ENCODE measurements around the gene ZNF621.
"Not testable (repeated sequence)": the region's sequence is repeated elsewhere in the genome, so short reads cannot be mapped to it uniquely, and the experiment has no call there.

The ZNF621 gene

DNA sequence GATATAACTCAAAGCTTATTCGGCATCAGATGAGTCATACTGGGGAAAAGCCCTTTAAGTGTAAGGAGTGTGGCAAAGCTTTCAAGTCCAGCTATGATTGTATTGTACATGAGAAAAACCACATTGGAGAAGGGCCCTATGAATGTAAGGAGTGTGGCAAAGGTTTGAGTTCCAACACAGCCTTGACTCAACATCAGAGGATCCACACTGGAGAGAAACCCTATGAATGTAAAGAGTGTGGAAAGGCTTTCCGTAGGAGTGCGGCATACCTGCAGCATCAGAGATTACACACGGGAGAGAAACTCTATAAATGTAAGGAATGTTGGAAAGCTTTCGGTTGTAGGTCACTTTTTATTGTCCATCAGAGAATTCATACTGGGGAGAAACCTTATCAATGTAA lies 7.5 kb downstream of the ZNF621 start:
- TF ChIP-seq, protein P1, sequence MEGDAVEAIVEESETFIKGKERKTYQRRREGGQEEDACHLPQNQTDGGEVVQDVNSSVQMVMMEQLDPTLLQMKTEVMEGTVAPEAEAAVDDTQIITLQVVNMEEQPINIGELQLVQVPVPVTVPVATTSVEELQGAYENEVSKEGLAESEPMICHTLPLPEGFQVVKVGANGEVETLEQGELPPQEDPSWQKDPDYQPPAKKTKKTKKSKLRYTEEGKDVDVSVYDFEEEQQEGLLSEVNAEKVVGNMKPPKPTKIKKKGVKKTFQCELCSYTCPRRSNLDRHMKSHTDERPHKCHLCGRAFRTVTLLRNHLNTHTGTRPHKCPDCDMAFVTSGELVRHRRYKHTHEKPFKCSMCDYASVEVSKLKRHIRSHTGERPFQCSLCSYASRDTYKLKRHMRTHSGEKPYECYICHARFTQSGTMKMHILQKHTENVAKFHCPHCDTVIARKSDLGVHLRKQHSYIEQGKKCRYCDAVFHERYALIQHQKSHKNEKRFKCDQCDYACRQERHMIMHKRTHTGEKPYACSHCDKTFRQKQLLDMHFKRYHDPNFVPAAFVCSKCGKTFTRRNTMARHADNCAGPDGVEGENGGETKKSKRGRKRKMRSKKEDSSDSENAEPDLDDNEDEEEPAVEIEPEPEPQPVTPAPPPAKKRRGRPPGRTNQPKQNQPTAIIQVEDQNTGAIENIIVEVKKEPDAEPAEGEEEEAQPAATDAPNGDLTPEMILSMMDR (IDR thresholded peaks at IDR 0.05; ENCODE audit: borderline replicate concordance, insufficient read depth, low read depth, low read length), result no peak

DNA sequence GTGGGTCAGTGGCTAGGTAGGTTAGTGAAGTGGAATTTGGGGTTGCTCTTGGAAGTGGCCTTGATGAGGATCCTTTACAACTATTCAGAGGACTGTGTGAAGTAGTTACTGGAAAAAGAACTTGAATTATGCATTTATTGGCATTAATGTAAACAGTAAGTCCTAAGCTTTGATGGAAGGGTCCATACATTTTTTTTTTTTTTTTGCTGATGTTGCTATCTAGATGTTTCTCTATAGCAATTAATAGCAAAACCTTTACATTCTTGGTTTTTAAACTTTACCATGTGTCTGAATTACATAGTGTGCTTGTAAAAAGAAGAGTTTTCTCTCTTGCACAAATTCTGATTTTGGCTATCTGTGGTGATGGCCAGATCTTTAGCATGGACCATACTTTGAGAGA lies 9.5 kb downstream of the ZNF621 start:
- no peak overlapping the region for H3K4me3 ChIP-seq (ENCODE audit: low read depth, low read length)
- TF ChIP-seq, protein P1 (IDR thresholded peaks at IDR 0.05; ENCODE audit: borderline replicate concordance, insufficient read depth, low read depth, low read length), result no peak

More for the DNA sequence above, 7.5 kb downstream of the ZNF621 start:
- H3K4me3 ChIP-seq (ENCODE audit: low read depth, low read length), result no peak overlapping the region

DNA sequence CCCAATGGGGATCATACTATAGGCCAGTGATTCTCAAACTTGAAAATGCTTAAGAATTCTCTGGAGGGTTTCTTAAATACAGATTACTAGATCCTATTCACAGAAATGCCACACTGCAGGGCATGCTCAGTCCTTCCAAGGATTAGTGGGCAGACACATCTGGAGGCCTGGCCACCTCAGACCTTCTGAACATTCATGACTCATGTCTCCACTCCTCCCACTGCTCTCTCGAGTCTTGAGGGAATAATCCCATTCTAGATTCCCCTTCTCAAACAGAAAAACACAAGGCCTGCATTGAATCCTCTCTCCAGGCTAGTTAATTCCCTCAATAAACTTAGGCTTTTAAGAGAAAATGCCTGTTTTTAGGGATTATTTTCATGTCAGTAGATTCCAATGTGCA lies 22.1 kb downstream of the ZNF621 start:
- TF ChIP-seq, protein P1 (IDR thresholded peaks at IDR 0.05; ENCODE audit: borderline replicate concordance, insufficient read depth, low read depth, low read length), result no peak
- no peak overlapping the region for H3K4me3 ChIP-seq (ENCODE audit: low read depth, low read length)

DNA sequence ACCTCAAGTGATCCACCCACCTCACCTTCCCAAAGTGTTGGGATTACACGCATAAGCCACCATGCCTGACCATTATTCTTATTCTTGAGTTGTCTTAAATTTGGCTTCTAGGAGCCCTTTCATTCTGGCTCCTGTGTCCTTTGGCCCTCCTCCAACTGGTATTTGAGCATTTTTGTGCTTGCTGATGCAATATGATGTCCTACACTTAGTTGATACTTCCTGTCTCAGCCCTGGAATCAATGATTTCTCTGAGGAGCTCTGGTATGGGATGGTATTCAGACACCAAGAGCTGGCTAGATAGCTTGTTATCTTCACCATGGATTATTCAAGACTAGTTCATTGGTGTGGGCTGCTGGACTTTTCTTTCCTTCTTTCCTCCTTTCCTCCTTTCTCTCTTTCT lies 25.4 kb downstream of the ZNF621 start:
- TF ChIP-seq, protein P1 (IDR thresholded peaks at IDR 0.05; ENCODE audit: borderline replicate concordance, insufficient read depth, low read depth, low read length), result no peak
- no peak overlapping the region for H3K4me3 ChIP-seq (ENCODE audit: low read depth, low read length)

DNA sequence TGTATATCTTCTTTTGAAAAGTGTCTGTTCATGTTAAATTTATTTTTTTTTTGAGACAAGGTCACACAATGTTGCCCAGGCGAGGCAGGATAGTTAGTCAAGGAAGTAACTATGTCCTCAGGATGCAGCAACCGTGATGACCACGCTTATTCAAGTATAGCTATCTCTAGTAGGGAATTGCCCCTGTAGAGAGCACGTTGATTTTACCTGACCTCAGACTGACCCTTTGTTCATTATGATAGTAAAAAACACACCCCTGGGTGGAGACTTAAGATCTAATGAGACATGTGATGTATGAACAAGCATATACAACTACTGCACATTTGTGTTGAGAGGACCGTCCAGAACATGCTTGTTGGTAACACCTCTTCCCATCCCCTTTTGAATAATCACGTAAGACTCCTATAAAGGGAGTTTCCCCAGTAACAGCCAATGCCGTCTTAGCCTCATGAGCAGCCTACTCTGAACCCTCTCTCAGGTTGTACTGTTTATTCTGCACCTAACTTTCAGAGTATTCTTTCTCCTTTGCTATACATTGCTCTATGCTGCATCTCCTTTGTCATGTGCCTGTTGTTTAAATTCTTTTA lies 32.9 kb downstream of the ZNF621 start:
- TF ChIP-seq, protein P1 (IDR thresholded peaks at IDR 0.05; ENCODE audit: borderline replicate concordance, insufficient read depth, low read depth, low read length), result no peak
- no peak overlapping the region for H3K4me3 ChIP-seq (ENCODE audit: low read depth, low read length)

DNA sequence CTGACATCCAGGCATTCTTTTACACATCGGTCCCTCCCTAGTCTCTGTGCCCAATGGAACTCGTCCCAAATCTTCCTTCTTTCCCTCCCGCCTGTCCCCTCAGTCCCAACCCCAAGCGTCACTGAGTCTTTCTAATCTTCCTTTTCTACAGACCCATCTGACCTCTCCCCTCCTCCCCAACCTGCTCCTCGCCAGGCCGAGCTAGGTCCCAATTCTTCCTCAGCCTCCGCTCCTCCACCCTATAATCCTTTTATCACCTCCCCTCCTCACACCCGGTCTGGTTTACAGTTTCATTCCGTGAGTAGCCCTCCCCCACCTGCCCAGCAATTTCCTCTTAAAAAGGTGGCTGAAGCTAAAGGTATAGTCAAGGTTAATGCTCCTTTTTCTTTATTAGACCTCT lies 37.7 kb downstream of the ZNF621 start:
- H3K4me3 ChIP-seq (ENCODE audit: low read depth, low read length), result not testable (repeated sequence)

DNA sequence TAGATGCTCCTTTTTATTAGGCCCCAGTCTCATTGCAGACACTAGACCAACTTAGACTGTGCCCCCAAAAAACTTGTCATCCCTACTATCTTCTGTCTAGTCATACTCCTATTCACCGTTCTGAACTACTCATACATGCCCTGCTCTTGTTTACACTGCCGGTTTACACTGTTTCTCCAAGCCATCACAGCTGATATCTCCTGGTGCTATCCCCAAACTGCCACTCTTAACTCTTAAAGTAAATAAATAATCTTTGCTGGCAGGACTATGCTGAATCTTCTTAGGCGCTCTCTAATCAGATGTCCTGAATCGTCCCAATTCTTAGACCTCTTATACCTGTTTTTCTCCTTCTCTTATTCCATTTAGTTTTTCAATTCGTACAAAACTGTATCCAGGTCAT lies 40.9 kb downstream of the ZNF621 start:
- not testable (repeated sequence) for H3K4me3 ChIP-seq (ENCODE audit: low read depth, low read length)

DNA sequence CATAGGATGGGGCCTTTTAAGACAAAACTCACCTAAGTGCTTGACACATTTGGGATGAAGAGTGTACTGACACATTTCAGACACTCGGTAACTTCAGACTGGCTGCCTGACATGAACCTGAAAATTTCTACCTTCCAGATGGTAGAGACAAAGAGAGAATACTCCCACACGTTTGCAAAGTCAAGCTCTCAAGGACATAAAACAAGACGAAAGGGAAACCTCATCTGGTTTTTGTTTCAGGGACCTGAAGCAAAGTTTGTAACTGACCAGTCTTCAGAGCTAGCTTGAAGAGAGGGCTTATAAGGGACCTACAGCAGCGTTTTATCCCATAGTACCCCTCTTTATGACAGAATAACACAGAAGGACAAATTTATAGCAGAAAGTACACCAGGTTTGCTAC lies 41.9 kb downstream of the ZNF621 start:
- TF ChIP-seq, protein P1 (IDR thresholded peaks at IDR 0.05; ENCODE audit: borderline replicate concordance, insufficient read depth, low read depth, low read length), result no peak
- no peak overlapping the region for H3K4me3 ChIP-seq (ENCODE audit: low read depth, low read length)
